CMK (cell line): ENCODE results near the gene ASS1.
"Not testable (repeated sequence)": the region's sequence is repeated elsewhere in the genome, so short reads cannot be mapped to it uniquely, and the experiment has no call there.

Experiments used
- DNase-seq: peaks from one replicate; pipeline ENCODE4 v3.0.0-alpha.2; 2010; ENCODE audit warnings: low read depth

The ASS1 gene

DNA sequence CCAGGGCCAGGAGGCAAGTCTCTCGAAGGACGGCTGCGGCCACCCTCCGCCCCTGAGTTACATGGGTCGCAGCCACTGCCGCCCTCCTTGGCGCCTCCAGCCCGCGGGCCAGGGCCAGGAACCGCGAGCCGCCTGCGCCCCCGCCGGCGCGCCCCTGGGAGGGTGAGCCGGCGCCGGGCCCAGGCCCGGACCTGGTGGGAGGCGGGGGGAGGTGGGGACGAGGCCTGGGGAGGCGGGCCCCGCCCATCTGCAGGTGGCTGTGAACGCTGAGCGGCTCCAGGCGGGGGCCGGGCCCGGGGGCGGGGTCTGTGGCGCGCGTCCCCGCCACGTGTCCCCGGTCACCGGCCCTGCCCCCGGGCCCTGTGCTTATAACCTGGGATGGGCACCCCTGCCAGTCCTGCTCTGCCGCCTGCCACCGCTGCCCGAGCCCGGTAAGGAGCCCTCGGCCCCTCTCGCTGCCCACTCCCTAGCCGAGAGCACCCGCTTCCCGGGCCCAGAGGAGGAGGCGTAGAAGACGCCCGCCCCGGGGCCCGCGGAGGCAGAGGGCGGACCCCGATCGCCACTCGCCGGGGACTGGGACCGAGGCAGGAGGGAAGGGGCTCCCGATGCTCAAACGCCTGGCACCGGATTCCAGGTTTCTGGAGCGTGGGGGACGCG, at the start of gene ASS1:
ASS1 (plus strand) TSS at position 397 of the 657 bp plus-strand sequence. CDS start 7,268 bp downstream, outside the sequence.
- DNase-seq: no peak

DNA sequence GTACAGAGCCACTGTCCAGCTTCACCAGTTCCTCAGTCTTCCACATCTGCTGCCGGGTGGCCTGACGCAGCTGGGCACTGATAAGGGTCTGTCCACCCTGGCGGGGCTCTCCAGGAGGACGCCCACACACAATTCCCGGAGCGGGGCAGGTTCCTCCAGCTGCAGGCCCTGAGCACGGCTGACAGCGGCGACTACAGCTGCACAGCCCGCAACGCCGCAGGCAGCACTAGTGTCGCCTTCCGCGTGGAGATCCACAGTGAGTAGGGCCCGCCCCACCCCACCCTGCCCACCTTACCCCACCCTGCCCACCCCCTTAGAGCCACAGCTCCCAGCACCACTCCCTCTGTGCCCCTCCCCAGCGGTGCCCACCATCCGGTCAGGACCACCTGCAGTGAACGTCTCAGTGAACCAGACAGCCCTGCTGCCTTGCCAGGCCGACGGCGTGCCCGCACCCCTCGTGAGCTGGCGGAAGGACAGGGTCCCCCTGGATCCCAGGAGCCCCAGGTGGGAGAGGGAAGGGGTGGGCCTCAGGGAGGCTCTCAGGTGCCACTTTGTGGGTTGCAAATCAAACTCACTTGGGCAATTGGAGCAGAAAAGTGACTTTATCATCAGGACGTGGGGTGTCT, 48.8 kb upstream of the ASS1 start:
- no peak for DNase-seq

DNA sequence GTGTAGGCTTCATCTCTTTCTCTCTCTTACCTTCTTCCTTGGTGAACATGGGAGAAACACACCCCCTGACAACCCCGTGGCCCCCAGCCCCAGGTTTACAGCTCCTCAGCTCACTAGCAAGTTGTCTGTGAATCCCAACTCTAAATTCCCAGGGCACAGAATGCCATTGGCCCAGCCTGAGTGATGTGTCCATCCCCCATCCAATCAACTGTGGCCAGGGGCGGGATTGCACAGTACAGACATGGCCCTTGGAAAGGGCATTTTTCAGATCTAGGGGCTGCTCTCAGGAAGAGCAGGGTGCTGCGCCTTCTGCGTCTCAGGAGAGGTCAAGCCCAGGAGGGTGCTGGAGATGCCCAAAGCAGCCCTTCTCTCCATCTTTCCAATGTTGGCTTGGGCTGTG, 48.2 kb upstream of the ASS1 start:
- no peak for DNase-seq

- no peak for DNase-seq
Observed at GRCh38 chr9:130398487-130399240, 46.1 kb upstream of the ASS1 start.

DNA sequence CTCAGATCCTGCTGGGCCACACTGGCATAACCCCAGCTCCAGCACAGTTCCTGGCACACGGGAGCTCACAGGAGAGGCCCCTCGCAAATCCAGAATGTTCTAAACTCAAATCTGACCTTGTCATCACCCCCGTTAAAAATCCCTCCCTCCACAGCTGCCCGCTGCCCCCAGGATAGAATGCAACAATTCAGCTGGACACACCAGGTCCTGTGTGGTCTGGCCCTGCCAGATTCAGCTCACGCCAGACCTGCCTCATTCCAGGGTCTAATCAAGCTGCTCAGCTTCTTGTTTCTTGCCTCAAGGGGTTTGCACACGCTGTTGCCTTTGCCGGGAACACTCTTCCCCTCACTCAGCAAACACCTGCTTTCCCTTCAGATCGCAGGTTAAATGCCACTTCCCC, 45.0 kb upstream of the ASS1 start:
- DNase-seq: no peak

DNA sequence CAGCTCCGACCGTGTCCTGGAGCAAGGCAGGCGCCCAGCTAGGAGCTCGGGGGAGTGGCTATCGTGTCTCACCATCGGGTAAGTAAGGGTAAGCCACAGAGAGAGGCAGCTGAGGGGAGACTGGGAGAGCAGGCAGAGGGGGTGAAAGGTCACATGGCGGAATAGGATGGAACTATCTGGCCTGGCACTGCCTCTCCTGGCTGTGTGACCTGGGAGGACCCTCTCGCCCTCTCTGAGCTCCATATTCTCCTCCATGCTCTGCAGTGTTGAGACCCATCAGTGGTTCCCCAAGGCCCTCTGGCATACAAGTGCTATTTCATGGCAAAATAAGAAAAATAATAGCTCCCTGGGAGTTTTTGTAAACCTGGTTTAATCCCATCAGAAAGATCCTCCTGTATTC, 43.9 kb upstream of the ASS1 start:
- DNase-seq: no peak

- DNase-seq: not testable (repeated sequence)
Observed at GRCh38 chr9:130401742-130402141, 43.0 kb upstream of the ASS1 start.

DNA sequence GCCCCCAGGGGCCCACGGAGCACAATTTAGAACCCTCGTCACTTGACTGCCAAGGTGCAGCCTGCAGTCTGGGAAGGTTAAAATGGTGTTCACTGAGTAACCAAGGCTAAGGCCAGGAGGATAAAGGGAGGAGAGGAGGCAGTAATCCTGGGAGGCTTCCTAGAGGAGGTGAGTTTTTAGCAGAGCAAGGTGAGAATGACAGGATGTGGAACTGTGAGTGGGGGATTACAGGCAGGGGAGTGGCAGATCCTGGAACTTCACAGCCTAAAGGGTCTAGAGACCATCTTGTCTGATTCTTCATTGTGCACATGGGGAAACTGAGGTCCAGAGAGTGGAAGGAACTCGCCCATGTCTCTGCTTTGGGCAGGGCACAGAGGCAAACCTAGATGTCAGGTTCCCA, 42.5 kb upstream of the ASS1 start:
- no peak for DNase-seq

GRCh38 chr9:130402645-130403440, 41.9 kb upstream of the ASS1 start:
- DNase-seq: no peak

- no peak for DNase-seq
Observed at GRCh38 chr9:130405657-130406257, 39.0 kb upstream of the ASS1 start.

- DNase-seq: no peak
Observed at GRCh38 chr9:130406278-130406895, 38.4 kb upstream of the ASS1 start.

- DNase-seq: no peak
Observed at GRCh38 chr9:130407916-130408663, 36.7 kb upstream of the ASS1 start.

DNA sequence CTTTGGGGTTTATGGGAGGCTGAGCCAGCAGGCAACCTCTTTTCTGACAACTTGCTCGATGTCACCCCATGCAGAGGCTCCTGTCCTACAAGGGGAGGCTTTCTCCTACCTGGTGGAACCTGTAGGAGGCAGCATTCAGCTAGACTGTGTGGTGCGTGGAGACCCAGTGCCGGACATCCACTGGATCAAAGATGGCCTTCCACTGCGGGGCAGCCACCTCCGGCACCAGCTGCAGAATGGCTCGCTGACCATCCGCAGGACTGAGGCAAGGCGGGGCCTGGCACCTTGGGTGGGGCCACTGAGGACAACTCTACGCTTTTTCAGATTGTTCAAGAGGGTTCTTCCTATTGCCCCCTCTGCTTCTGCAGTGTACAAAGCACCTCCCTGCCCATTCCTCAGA, 36.1 kb upstream of the ASS1 start:
- DNase-seq: no peak

- DNase-seq: no peak
Observed at GRCh38 chr9:130409246-130409645, 35.5 kb upstream of the ASS1 start.

GRCh38 chr9:130410443-130410842, 34.3 kb upstream of the ASS1 start:
- no peak for DNase-seq

DNA sequence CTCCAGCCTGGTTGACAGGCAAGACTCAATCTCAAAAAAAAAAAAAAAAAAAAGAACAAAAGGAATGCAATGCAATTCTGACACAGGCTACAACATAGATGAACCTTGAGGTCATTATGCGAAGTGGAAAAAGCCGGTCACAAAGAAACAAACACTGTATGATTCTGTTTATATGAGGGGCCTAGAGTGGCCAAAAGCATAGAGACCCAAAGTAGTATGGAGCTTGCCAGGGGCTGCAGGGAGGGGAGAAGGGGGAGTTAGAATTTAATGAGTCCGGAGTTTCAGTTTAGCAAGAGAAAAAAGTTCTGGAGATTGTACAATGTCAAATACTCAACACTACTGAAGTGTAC, 33.2 kb upstream of the ASS1 start:
- DNase-seq: no peak

- no peak for DNase-seq
Observed at GRCh38 chr9:130414081-130414731, 30.6 kb upstream of the ASS1 start.

DNA sequence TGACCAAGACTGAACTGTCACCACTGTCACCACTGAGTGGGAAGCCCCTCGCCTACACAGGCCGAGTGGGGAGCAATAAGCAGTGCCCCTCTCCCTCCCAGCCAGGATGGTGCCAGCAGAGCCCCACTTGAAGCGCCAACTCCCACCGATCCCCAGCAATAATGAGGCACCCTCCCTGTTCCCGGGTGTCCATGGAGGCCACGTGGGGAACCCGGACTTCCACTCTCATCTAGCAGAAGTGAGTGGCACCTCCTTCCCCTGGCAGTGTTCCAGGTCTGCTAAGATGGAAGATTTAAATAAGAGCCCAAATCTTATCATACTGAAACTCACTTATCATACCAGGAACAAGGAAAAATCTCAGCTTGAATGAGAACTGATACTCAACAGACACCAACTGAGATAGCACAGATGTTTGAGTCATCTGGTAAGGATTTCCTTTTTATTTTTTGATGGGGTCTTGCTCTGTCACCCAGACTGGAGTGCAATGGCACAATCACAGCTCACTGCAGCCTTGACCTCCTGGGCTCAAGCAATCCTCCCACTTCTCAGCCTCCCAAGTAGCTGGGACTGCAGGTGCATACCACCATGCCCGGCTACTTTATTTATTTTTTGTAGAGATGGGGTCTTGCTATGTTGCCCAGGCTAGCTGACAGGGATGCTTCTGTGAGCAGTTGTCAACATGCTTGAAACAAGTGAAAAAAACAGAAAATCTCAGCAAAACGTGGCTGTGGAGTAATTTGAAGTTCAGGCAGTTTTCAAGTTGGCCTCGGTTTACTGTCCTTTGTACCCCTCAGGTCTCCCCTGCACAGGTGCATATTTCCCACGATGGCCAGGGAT, 29.6 kb upstream of the ASS1 start:
- DNase-seq: no peak

DNA sequence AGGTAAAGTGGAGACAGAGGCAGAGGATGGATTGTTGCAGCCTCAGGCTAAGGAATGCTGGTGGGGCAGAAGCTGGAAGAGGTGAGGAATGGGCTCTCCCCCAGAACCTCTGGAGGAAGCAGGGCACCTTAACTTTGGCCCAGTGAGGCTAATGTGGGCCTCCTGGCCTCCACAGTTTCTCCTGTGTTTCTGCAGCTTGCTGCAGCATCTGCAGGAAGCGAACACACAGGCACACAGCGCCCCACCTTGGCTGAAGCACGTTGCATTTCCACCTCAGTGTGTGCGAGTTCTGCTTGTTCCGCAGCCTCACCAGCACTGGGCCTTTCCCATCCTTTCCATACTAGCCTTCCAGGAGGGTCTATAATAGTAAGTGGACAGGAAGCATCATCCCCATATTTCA, 27.2 kb upstream of the ASS1 start:
- DNase-seq: no peak

GRCh38 chr9:130418776-130419175, 26.0 kb upstream of the ASS1 start:
- no peak for DNase-seq
